ENCODE data around the gene UMOD. TPM values are rescaled to one million over a fixed set of nuclear protein-coding genes. Genes with fewer than 3 reads are reported as not detected.

Gene UMOD
- total RNA-seq: not detected in 2 replicates

GRCh38 chr16:20352615-20353014, at the start of gene UMOD:
Gene UMOD (minus strand): TSS chr16:20352715. CDS start chr16:20350737, 1,978 bp downstream.

DNA sequence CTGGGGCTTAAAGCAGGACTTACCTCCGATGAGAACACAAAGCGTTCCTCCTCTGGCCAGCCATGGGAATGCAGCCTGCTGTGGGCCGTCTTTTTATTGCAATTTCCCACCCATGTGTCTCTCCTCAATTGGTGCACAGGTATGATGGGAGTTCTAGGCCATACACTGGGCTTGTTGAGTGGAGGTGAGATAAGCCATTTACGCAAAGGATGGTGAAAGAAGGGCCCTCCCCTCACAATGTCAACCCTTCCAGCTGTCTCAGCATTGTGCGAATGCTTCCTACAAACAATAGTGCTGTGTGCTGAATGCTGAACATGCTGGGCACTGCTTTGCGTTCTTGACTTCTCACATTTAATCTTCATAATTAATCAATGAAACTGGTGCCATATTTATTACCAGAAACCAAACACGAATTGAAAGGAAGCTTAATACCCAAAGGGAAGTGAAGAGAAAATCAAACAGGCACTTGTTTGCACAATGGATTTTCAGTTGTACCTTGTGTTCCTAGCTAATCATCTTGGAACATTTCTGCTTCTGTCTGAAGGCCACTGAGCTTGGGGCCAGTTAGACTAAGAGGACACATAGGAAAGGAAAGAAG, 25.0 kb downstream of the UMOD start, which contains the start of gene GP2:
Gene GP2 (minus strand): TSS at position 70 of the 598 bp plus-strand sequence. CDS start 1,082 bp downstream, outside the sequence.

Other genes starting within 250 kb of the UMOD start
- gene GP2, start 25.2 kb downstream of the UMOD start, total RNA-seq: not detected in 2 replicates
- not detected in 2 replicates for gene PDILT, start 52.0 kb upstream of the UMOD start, total RNA-seq
- gene ACSM5, start 56.8 kb upstream of the UMOD start, total RNA-seq: 1.0 and 1.3 TPM in 2 replicates
- 0.13 TPM in 1 of 2 replicates, not detected in the other for gene ACSM2A, start 98.8 kb upstream of the UMOD start, total RNA-seq
- under 0.01 TPM in 1 of 2 replicates, not detected in the other for gene ACSM2B, start 223.7 kb upstream of the UMOD start, total RNA-seq

Measured in mesangial cell (primary cell).